Measurements from ENCODE around the gene SCGB2A2. TPM values are rescaled to one million over a fixed set of nuclear protein-coding genes. Genes with fewer than 3 reads are reported as not detected.

The SCGB2A2 gene
- total and polyA plus RNA-seq, 8 donors, result not detected

DNA sequence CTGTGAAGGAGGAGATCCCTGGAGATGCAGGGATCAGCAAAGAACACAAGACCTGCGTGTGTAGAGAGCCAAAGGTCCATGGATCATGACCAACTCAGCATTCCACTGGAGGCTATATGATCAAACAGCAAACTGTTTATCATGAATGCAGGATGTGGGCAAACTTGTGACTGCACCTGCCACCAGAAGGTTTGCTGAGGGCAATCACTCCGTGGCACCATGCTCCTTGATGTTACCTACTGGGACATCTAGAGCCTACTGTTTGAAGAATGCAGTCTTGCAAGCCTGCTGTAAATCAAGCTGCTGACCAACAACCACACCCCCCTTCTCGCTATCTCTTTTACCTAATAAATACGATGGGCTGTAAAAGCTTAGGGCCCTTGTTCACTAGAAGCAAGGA is 18.3 kb upstream of the SCGB2A2 start:
- TF ChIP-seq CTCF (IDR thresholded peaks at IDR 0.05), result no peak
- H3K27ac ChIP-seq, result no peak overlapping the region
- intact Hi-C loops (cut with DNase I), result no loop called here
- no peaks in the 10 kb centered on the region for H3K9me3 ChIP-seq
- FAIRE-seq, result no peak
- no peaks in the 10 kb centered on the region for H3K27me3 ChIP-seq
- no peaks in the 10 kb centered on the region for H3K4me1 ChIP-seq
- no peaks in the 10 kb centered on the region for H3K36me3 ChIP-seq
- no peak for ATAC-seq
- H3K4me3 ChIP-seq, result no peak overlapping the region
- WGBS, 2 donors, result 42 to 53% methylated on average over 4 of the region's 4 CpGs
- no peak for DNase-seq

GRCh38 chr11:62253999-62254542 is 15.9 kb upstream of the SCGB2A2 start:
- TF ChIP-seq CTCF (IDR thresholded peaks at IDR 0.05), result no peak
- intact Hi-C loops (cut with DNase I), result no loop called here
- H3K36me3 ChIP-seq, result no peaks in the 10 kb centered on the region
- DNase-seq (no peak), ATAC-seq (no peak), FAIRE-seq (no peak)
- no peaks in the 10 kb centered on the region for H3K9me3 ChIP-seq
- no peaks in the 10 kb centered on the region for H3K27me3 ChIP-seq
- WGBS, 2 donors, result 41 to 68% methylated on average over 2 to 3 of the region's 3 CpGs
- H3K27ac ChIP-seq, result no peak overlapping the region
- no peak overlapping the region for H3K4me3 ChIP-seq
- no peaks in the 10 kb centered on the region for H3K4me1 ChIP-seq

- intact Hi-C loops (cut with DNase I), result no loop called here
- Histone ChIP-seq H3K9me3 (no peaks in the 10 kb centered on the region), H3K4me1 (no peaks in the 10 kb centered on the region), H3K27ac (no peak overlapping the region), H3K4me3 (no peak overlapping the region), H3K27me3 (no peaks in the 10 kb centered on the region), H3K36me3 (no peaks in the 10 kb centered on the region)
- no peak for ATAC-seq
- WGBS, 2 donors, result 72 to 82% methylated on average over 2 of the region's 2 CpGs
- no peak for TF ChIP-seq CTCF (IDR thresholded peaks at IDR 0.05)
- no peak for DNase-seq
- no peak for FAIRE-seq
Measured at GRCh38 chr11:62256281-62256680, 13.7 kb upstream of the SCGB2A2 start.

DNA sequence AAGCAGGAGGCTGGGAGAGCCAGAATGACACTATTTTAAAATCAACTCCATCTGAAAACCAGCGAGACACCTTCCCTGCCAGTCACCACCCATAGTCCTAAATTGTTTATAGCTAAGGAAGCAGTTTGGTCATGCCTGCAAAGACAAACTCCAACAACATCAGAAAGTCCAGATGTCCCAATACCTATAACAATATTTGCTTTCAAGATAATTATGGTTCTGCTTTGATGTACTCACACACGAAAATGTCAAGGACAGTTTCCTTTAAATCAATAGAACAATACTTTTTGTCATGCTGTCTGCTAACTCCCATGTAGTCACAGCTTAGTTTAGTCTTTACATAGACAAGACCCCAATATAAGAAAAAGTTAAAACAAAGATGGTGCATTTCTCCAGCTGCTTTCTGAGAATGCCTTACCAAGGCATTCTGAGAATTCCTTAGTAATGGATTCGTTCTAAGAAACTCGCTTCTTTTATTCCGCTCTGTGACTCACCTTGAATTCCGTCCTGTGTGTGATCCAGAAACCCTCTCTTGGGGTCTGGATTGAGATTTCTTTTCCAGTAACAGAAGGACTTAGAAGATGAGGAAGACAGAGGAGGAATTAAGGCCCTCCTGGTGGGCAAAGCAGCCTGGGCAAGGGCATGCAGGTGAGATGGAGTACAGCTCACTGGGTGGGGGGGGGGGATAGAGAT is 9.6 kb upstream of the SCGB2A2 start:
- Histone ChIP-seq H3K4me1 (no peaks in the 10 kb centered on the region), H3K27ac (no peak overlapping the region), H3K27me3 (no peaks in the 10 kb centered on the region), H3K4me3 (no peak overlapping the region), H3K36me3 (no peaks in the 10 kb centered on the region), H3K9me3 (no peaks in the 10 kb centered on the region)
- ATAC-seq (peak in 1 of 4 donors; percentile 35), DNase-seq (no peak), FAIRE-seq (no peak)
- 52 to 61% methylated on average over 6 of the region's 6 CpGs for WGBS, 2 donors
- no peak for TF ChIP-seq CTCF (IDR thresholded peaks at IDR 0.05)
- intact Hi-C loops (cut with DNase I), result no loop called here

DNA sequence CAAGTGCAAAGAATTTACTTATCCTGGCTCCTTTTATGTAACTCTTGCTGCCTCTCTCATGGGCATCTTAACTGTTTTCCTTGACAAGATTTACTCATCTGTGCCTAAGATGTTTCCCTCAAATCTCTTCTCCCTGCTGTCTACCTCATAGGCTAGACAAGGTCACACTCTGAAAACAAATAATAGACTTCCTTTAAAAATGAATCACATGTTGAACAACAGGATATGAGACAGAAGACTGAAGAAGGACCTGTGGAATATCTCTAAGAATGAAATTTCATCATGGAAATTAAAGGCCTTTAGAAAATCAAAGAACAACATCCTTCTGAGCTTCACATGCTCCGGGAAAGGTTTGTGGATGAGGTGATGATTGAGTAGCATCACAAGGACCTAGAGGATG is 6.0 kb upstream of the SCGB2A2 start:
- 86 to 95% methylated on average over 1 of the region's 1 CpG for WGBS, 2 donors
- ATAC-seq, result no peak
- no peak for DNase-seq
- H3K4me1 ChIP-seq, result no peaks in the 10 kb centered on the region
- intact Hi-C loops (cut with DNase I), result no loop called here
- FAIRE-seq, result no peak
- no peak overlapping the region for H3K4me3 ChIP-seq
- TF ChIP-seq CTCF (IDR thresholded peaks at IDR 0.05), result no peak
- no peaks in the 10 kb centered on the region for H3K9me3 ChIP-seq
- no peaks in the 10 kb centered on the region for H3K36me3 ChIP-seq
- no peaks in the 10 kb centered on the region for H3K27me3 ChIP-seq
- no peak overlapping the region for H3K27ac ChIP-seq
